B cell (primary cell): ENCODE measurements around the gene TSPAN5. TPM values are rescaled to one million over a fixed set of nuclear protein-coding genes. Genes with fewer than 3 reads are reported as not detected.

ENCODE experiments used
- ATAC-seq: fragments of 200-7000 bp; cut with Tn5 transposase; one replicate; pipeline ENCODE4 v1.10.0; 2021; ENCODE audit warnings: low read depth, mild to moderate bottlenecking, moderate number of reproducible peaks, moderate library complexity
- CTCF ChIA-PET: fragments of 350-600 bp; sonication (Branson Sonifier 250); formaldehyde crosslinking; loops from one replicate; lab custom pipeline; 2021; ENCODE audit warnings: antibody characterized with exemption, inconsistent platforms; lab: Charles Lee
- POLR2A ChIA-PET: fragments of 350-600 bp; sonication (Branson Sonifier 250); formaldehyde crosslinking; loops from one replicate; lab custom pipeline; 2021; ENCODE audit warnings: antibody characterized with exemption; lab: Charles Lee
- DNase-seq: peaks from one replicate; pipeline ENCODE4 v3.0.0; 2013
- H2AFZ ChIP-seq: 2 replicates; pipeline ENCODE4 v1.6.1; 2012; ENCODE audit warnings: mild to moderate bottlenecking, low read depth, low read length; ENCODE audit not compliant: insufficient read depth, poor library complexity, severe bottlenecking
- H3K27ac ChIP-seq, 2 donors: 1 replicate in 1 of 2; 2 replicates in 1 of 2; pipeline ENCODE4 v1.5.1; 2012 to 2013; ENCODE audit warnings: low read length in 2 of 2, mild to moderate bottlenecking in 2 of 2, moderate library complexity in 1 of 2
- H3K27me3 ChIP-seq, 4 experiments: fragments of 200-600 bp in 1 of 4; sonication (generic) in 1 of 4; replicated peaks in 1 of 4; 1 replicate in 2 of 4; 2 replicates in 2 of 4; pipeline versions ENCODE4 v1.6.1 to v1.7.0; 2013 to 2016; ENCODE audit warnings: low read length in 3 of 4, mild to moderate bottlenecking in 2 of 4, mixed read lengths in 1 of 4, moderate library complexity in 1 of 4; ENCODE audit not compliant: insufficient read depth in 4 of 4, control insufficient read depth in 3 of 4; ENCODE audit errors: control extremely low read depth in 1 of 4
- H3K36me3 ChIP-seq, 2 experiments: replicated peaks in 1 of 2; 1 replicate in 1 of 2; 2 replicates in 1 of 2; pipeline versions ENCODE4 v1.6.1 to v1.7.1; 2013; ENCODE audit warnings: low read length in 1 of 2; ENCODE audit not compliant: insufficient read depth in 2 of 2, control insufficient read depth in 1 of 2; ENCODE audit errors: control extremely low read depth in 1 of 2, extremely low read depth in 1 of 2
- H3K4me1 ChIP-seq, 2 donors: fragments of 200-600 bp in 1 of 2; sonication (generic) in 1 of 2; 1 replicate in 1 of 2; 2 replicates in 1 of 2; pipeline versions ENCODE4 v1.5.1 to v1.6.1; 2013 to 2017; ENCODE audit warnings: low read length in 2 of 2; ENCODE audit not compliant: control insufficient read depth in 2 of 2, insufficient read depth in 2 of 2
- H3K4me2 ChIP-seq: replicated peaks from 2 replicates; pipeline ENCODE3; 2012; ENCODE audit warnings: mild to moderate bottlenecking, low read depth, low read length; ENCODE audit not compliant: poor library complexity, severe bottlenecking
- H3K4me3 ChIP-seq, 5 experiments: fragments of 200-600 bp in 1 of 5; sonication (generic) in 1 of 5; 1 replicate in 3 of 5; 2 replicates in 2 of 5; pipeline versions ENCODE4 v1.5.1 to v1.7.0; 2011 to 2016; ENCODE audit warnings: low read length in 4 of 5, mild to moderate bottlenecking in 4 of 5, low read depth in 2 of 5, control low read depth in 1 of 5, moderate library complexity in 1 of 5; ENCODE audit not compliant: insufficient read depth in 1 of 5; ENCODE audit errors: control extremely low read depth in 1 of 5, extremely low read depth in 1 of 5
- H3K79me2 ChIP-seq: fragments of 200-600 bp; sonication (generic); one replicate; pipeline ENCODE4 v1.6.0; 2016; ENCODE audit warnings: low read length; ENCODE audit not compliant: control insufficient read depth, insufficient read depth
- H3K9ac ChIP-seq: fragments of 200-600 bp; sonication (generic); 2 replicates; pipeline ENCODE4 v1.6.1; 2017; ENCODE audit warnings: mild to moderate bottlenecking, low read length, moderate library complexity
- H3K9me3 ChIP-seq, 3 donors: one replicate each; pipeline versions ENCODE4 v1.6.1 to v1.7.1; 2013; ENCODE audit warnings: low read length in 2 of 3; ENCODE audit not compliant: control insufficient read depth in 2 of 3, insufficient read depth in 1 of 3; ENCODE audit errors: control extremely low read depth in 1 of 3
- H4K20me1 ChIP-seq: 2 replicates; pipeline ENCODE4 v1.6.0; 2012; ENCODE audit warnings: mild to moderate bottlenecking, low read length; ENCODE audit not compliant: insufficient read depth, control insufficient read depth, poor library complexity, severe bottlenecking
- H3K27ac Mint-ChIP-seq: one replicate; pipeline ENCODE4 v1.8.0; 2021; ENCODE audit warnings: mixed read lengths
- H3K27me3 Mint-ChIP-seq: one replicate; pipeline ENCODE4 v1.8.0; 2021; ENCODE audit warnings: mixed read lengths
- H3K4me1 Mint-ChIP-seq: one replicate; pipeline ENCODE4 v1.8.0; 2021; ENCODE audit warnings: mixed read lengths
- H3K4me3 Mint-ChIP-seq: one replicate; pipeline ENCODE4 v1.8.0; 2021; ENCODE audit warnings: mixed read lengths
- H3K9me3 Mint-ChIP-seq: one replicate; pipeline ENCODE4 v1.8.0; 2022; ENCODE audit warnings: mixed read lengths; ENCODE audit not compliant: insufficient read depth
- CTCF ChIP-seq: fragments of 200-600 bp; IDR thresholded peaks from one replicate; pipeline ENCODE4 v1.8.0; 2022; ENCODE audit warnings: antibody characterized with exemption, mild to moderate bottlenecking
- EZH2 ChIP-seq: IDR thresholded peaks from 2 replicates; pipeline ENCODE4 v1.6.1; 2012; ENCODE audit warnings: borderline replicate concordance, low read depth, mild to moderate bottlenecking, moderate library complexity, low read length; ENCODE audit not compliant: insufficient read depth, poor library complexity, severe bottlenecking
- WGBS: methylation state at CpG from one replicate; pipeline ENCODE4 v1.1.5; 2013; ENCODE audit warnings: missing lambda C conversion rate; ENCODE audit not compliant: insufficient coverage; 5-methylcytosine and 5-hydroxymethylcytosine counted together
- intact Hi-C: fragments of 100-400 bp; cut with micrococcal nuclease; formaldehyde crosslinking; loops from one replicate; pipeline ENCODE4 v1.10.0; 2022
- polyA plus RNA-seq: library from polyadenylated mRNA; depleted of rRNA; stranded (reverse); fragments of >200 nt; gene quantifications from 2 replicates; pipeline ENCODE4 v1.2.3, GENCODE V29; 2012
- total RNA-seq, 2 donors: library from RNA; stranded (reverse); fragments of 120-200 nt in 1 of 2; gene quantifications; 1 replicate in 1 of 2; 2 replicates in 1 of 2; pipeline versions ENCODE4 v1.2.3 to v1.2.4, GENCODE V29; 2013 to 2022

The TSPAN5 gene
- total and polyA plus RNA-seq, 2 donors (not counting 1 experiment from before 2014, with no cell fraction given): 2.6 to 5.3 TPM

GRCh38 chr4:98614094-98614493, 44.3 kb downstream of the TSPAN5 start:
- no peaks in the 10 kb centered on the region for H3K9me3 Mint-ChIP-seq
- Histone ChIP-seq H2AFZ (no peak overlapping the region), H3K4me1 (peaks cover 0 to 8% of the 10 kb centered on the region in 2 donors), H3K4me2 (no peak overlapping the region), H4K20me1 (no peaks in the 10 kb centered on the region), H3K4me3 (no peak overlapping the region), H3K27me3 (no peaks in the 10 kb centered on the region), H3K27ac (no peak overlapping the region), H3K79me2 (peaks cover 20% of the 10 kb centered on the region), H3K9ac (no peak overlapping the region), H3K36me3 (no peaks in the 10 kb centered on the region), H3K9me3 (no peaks in the 10 kb centered on the region)
- 100% methylated on average over 1 of the region's 3 CpGs for WGBS
- no peak overlapping the region for H3K4me3 Mint-ChIP-seq
- ChIA-PET CTCF (no interaction called here), POLR2A (no interaction called here)
- peaks cover 18% of the 10 kb centered on the region for H3K4me1 Mint-ChIP-seq
- TF ChIP-seq EZH2 (no peak), CTCF (no peak)
- H3K27me3 Mint-ChIP-seq: no peaks in the 10 kb centered on the region
- H3K27ac Mint-ChIP-seq: no peak overlapping the region
- ATAC-seq (no peak), DNase-seq (no peak)
- intact Hi-C loops: no loop called here

DNA sequence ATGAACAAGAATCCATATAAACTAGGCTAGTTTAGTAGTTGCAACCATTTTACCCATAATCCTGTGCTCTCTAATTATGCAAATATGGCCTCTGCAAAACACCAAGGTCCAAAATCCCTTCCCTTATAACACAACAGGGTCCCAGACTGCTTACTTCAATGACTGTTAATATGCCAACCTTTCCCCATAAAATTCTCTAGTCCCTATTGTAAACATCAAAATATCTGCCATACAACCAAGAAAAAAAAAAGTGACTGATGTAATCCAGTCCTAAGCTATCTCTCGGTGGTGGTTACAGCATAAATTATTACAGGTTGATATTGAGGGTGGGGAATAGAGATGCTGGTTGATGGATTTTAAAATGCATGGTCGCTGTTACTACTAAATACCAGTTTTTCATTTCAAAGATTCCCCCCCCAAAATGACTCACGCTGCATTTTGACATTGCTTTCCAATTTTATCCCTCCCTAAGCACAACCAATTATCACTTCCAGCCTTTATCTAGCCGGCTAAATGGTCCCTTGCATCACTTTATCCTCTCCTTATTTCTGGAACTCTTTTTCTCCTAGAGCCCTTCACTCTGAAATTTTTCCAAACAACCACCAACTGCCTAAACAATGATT, 44.8 kb downstream of the TSPAN5 start:
- no peak overlapping the region for H3K27ac Mint-ChIP-seq
- no peaks in the 10 kb centered on the region for H3K9me3 Mint-ChIP-seq
- ATAC-seq: no peak
- peaks cover 0 to 8% of the 10 kb centered on the region in 2 donors for H3K4me1 ChIP-seq
- CTCF ChIA-PET: no interaction called here
- no peaks in the 10 kb centered on the region for H3K9me3 ChIP-seq
- H3K9ac ChIP-seq: no peak overlapping the region
- intact Hi-C loops: no loop called here
- TF ChIP-seq EZH2 (no peak), CTCF (no peak)
- no peak overlapping the region for H3K27ac ChIP-seq
- H3K4me1 Mint-ChIP-seq: peaks cover 20% of the 10 kb centered on the region
- no peaks in the 10 kb centered on the region for H3K36me3 ChIP-seq
- no peak overlapping the region for H3K4me2 ChIP-seq
- no peak overlapping the region for H3K4me3 ChIP-seq
- POLR2A ChIA-PET: no interaction called here
- no peak overlapping the region for H2AFZ ChIP-seq
- H3K27me3 ChIP-seq: no peaks in the 10 kb centered on the region
- H3K79me2 ChIP-seq: peaks cover 20% of the 10 kb centered on the region
- no peaks in the 10 kb centered on the region for H3K27me3 Mint-ChIP-seq
- DNase-seq: no peak
- H4K20me1 ChIP-seq: no peaks in the 10 kb centered on the region
- WGBS: 87% methylated on average over 2 of the region's 4 CpGs
- no peak overlapping the region for H3K4me3 Mint-ChIP-seq
